IgD-negative memory B cell (primary cell): ENCODE results near the gene SPOCK3. TPM values are rescaled to one million over a fixed set of nuclear protein-coding genes. Genes with fewer than 3 reads are reported as not detected.
"Not testable (repeated sequence)": the region's sequence is repeated elsewhere in the genome, so short reads cannot be mapped to it uniquely, and the experiment has no call there.

Experiments
- H3K27ac Mint-ChIP-seq, 3 donors: one replicate each; pipeline ENCODE4 v1.8.0; 2020 to 2022; ENCODE audit warnings: mild to moderate bottlenecking in 3 of 3, mixed read lengths in 3 of 3, moderate library complexity in 1 of 3
- H3K27me3 Mint-ChIP-seq: one replicate; pipeline ENCODE4 v1.8.0; 2021; ENCODE audit warnings: mixed read lengths
- H3K36me3 Mint-ChIP-seq: one replicate; pipeline ENCODE4 v1.8.0; 2020; ENCODE audit warnings: mild to moderate bottlenecking, mixed read lengths
- H3K4me1 Mint-ChIP-seq, 3 donors: one replicate each; pipeline ENCODE4 v1.8.0; 2020 to 2022; ENCODE audit warnings: mixed read lengths in 3 of 3, mild to moderate bottlenecking in 1 of 3
- H3K4me3 Mint-ChIP-seq, 4 donors: one replicate each; pipeline ENCODE4 v1.8.0; 2020 to 2022; ENCODE audit warnings: mild to moderate bottlenecking in 4 of 4, mixed read lengths in 4 of 4, moderate library complexity in 3 of 4
- H3K9me3 Mint-ChIP-seq, 3 donors: one replicate each; pipeline ENCODE4 v1.8.0; 2020 to 2021; ENCODE audit warnings: mixed read lengths in 3 of 3, mild to moderate bottlenecking in 1 of 3
- polyA plus RNA-seq: library from polyadenylated mRNA; unstranded; fragments of 300-500 nt; fragmentation: Illumina TruSeq; gene quantifications from one replicate; pipeline ENCODE4 v1.2.3, GENCODE V29; 2021

The SPOCK3 gene
- polyA plus RNA-seq: not detected

DNA sequence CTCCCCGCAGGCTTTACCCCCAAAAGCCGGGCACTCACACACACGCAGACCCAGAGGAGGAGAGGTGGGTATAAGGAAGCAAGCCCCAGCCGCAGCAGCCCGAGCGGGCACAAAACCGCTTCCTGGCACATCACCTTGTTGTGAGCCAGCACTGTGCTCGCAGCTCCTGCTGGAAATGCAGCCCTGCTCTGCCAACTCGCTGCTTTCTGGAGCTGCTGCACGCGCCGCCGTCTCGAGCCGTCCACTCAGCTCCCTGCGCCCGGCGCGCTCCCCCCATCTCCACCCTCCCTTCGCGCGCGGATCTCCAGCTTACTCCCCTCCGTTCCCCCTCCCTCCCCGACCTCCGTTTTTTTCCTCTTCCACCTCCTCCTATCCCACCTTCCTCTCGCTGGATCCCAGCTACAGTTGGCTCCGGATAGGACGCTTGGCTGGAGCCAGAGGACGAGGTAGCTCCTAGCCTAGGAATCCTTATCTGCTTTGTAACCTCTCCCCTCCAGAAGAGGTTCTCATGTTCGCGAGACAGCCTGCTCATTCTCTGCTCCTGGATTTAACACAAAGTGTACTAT is at the start of gene SPOCK3:
Gene SPOCK3 (minus strand): TSS at position 179 of the 566 bp plus-strand sequence.
- Mint-ChIP-seq H3K27ac (no peak within 1 kb of the TSS), H3K4me3 (peak within 1 kb of the TSS in 1 of 4 donors; percentile 80), H3K27me3 (peaks cover 21% of the 10 kb centered on the region), H3K9me3 (no peaks in the 10 kb centered on the region), H3K4me1 (peaks cover 0 to 3% (median 0%) of the 10 kb centered on the region in 3 donors), H3K36me3 (no peaks in the 10 kb centered on the region)

DNA sequence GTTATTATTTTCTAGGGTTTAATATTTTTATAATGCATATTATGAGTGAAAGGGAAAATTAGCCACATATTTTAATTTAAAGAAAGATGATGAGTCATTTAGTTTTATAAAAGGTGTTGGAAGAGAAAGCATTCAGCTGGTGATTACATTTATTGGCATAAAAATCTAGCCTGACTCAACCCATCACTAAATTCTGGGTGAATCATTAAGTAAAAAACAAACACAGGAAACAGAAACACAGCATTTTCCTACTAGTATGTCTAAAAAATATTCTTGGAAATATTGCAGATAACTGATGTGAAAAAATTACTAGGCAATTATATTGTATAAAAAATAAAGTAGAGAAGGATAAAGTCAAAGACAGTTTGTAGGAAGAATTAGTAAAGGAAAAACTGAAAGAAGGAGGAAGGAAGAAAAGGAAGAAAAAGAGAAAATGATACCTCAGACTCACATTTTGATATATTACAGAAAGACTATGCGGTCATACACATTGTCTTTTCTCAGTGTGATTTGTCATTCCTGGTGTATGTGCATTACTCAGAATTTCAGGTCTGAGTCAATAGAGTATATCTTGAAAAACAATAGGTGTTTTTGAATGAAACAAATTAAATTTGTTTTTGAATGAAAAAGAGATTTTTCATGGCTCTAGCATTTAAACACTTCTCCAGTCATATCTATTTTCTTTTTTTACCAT is 48.0 kb upstream of the SPOCK3 start:
- Mint-ChIP-seq H3K9me3 (peaks cover 3 to 8% (median 4%) of the 10 kb centered on the region in 3 donors), H3K27ac (no peak overlapping the region), H3K27me3 (no peaks in the 10 kb centered on the region), H3K4me3 (no peak overlapping the region), H3K36me3 (no peaks in the 10 kb centered on the region), H3K4me1 (no peaks in the 10 kb centered on the region)

DNA sequence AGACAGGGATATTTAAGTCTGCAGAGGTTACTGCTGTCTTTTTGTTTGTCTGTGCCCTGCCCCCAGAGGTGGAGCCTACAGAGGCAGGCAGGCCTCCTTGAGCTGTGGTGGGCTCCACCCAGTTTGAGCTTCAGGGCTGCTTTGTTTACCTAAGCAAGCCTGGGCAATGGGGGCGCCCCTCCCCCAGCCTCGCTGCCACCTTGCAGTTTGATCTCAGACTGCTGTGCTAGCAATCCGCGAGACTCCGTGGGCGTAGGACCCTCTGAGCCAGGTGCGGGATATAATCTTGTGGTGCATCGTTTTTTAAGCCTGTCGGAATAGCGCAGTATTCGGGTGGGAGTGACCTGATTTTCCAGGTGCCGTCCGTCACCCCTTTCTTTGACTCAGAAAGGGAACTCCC is 47.3 kb upstream of the SPOCK3 start:
- not testable (repeated sequence) for H3K4me3 Mint-ChIP-seq, H3K27me3 Mint-ChIP-seq, H3K9me3 Mint-ChIP-seq, H3K36me3 Mint-ChIP-seq, H3K27ac Mint-ChIP-seq, H3K4me1 Mint-ChIP-seq

DNA sequence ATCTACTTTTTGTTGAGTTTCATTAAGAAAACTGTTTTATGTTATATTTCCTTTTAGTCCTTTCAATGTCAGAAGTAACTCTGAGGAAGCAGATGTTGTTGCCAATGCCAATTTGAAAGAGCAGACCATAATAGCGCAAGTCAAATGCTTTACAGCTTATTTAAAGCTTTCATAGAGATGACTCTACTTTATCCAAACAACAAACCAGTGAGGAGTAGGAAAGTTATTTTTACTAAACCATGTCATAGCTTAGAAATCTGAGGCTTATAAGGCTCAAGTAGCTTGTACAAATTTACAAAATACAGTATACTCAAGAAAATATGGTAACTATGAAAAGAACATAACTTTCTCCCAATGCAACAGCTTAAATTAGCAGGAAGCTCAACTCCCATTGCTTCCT is 40.1 kb upstream of the SPOCK3 start:
- Mint-ChIP-seq H3K9me3 (peaks cover 0 to 9% (median 4%) of the 10 kb centered on the region in 3 donors), H3K36me3 (no peaks in the 10 kb centered on the region), H3K27me3 (no peaks in the 10 kb centered on the region)

DNA sequence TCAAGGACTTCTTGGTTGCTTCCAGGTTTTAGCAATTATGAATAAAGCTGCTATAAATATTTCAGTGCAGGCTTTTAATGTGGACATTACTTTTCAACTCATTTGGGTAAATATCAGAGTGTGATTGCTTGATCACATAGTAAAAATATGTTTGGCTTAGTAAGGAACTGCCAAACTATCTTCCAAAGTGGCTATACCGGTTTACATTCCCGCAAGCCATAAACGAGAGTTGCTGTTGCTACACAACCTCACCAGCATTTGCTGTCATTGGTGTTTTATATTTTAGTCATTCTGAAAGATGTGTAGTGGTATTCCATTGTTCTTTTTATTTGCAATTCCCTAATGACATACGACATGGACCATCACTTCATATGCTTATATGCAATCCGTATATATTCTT is 30.9 kb upstream of the SPOCK3 start:
- no peaks in the 10 kb centered on the region for H3K27me3 Mint-ChIP-seq
- H3K36me3 Mint-ChIP-seq: no peaks in the 10 kb centered on the region
- H3K4me3 Mint-ChIP-seq: no peak overlapping the region
- H3K9me3 Mint-ChIP-seq: peaks cover 0 to 10% (median 2%) of the 10 kb centered on the region in 3 donors
- H3K4me1 Mint-ChIP-seq: no peaks in the 10 kb centered on the region
- no peak overlapping the region for H3K27ac Mint-ChIP-seq

More for the DNA sequence above, 40.1 kb upstream of the SPOCK3 start:
- H3K4me3 Mint-ChIP-seq: no peak overlapping the region
- no peak overlapping the region for H3K27ac Mint-ChIP-seq
- peaks cover 0 to 1% (median 0%) of the 10 kb centered on the region in 3 donors for H3K4me1 Mint-ChIP-seq

GRCh38 chr4:167248271-167248670 is 14.0 kb upstream of the SPOCK3 start:
- Mint-ChIP-seq H3K9me3 (peaks cover 0 to 7% (median 4%) of the 10 kb centered on the region in 3 donors), H3K4me1 (no peaks in the 10 kb centered on the region), H3K4me3 (no peak overlapping the region), H3K27me3 (no peaks in the 10 kb centered on the region), H3K36me3 (no peaks in the 10 kb centered on the region), H3K27ac (no peak overlapping the region)

GRCh38 chr4:167239627-167240026 is 5.3 kb upstream of the SPOCK3 start:
- Mint-ChIP-seq H3K9me3 (peaks cover 1 to 4% (median 3%) of the 10 kb centered on the region in 3 donors), H3K27me3 (peaks cover 10% of the 10 kb centered on the region), H3K27ac (no peak overlapping the region), H3K36me3 (no peaks in the 10 kb centered on the region), H3K4me3 (no peak overlapping the region), H3K4me1 (peaks cover 0 to 2% (median 0%) of the 10 kb centered on the region in 3 donors)

DNA sequence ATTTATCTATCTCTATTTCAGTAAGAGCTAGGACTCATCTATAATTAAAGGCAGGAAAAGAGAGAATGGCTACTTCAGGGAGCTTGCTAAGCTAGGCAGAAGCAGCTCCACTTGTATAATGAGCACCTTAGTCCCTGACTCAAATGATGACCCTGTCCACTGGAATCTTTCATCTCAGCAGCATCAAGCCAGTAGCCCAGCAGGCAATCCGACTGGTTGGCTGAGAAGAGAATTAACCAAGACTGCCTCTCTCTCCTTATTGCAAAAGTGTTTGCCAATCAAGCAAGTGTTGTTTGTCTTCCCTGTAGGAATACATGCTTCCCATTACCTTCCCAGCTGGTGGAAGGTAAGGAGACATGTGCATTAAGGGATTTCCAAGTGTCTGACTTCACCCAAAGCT is 3.9 kb upstream of the SPOCK3 start:
- H3K36me3 Mint-ChIP-seq: no peaks in the 10 kb centered on the region
- peaks cover 20% of the 10 kb centered on the region for H3K27me3 Mint-ChIP-seq
- H3K27ac Mint-ChIP-seq: no peak overlapping the region
- peaks cover 1 to 4% (median 2%) of the 10 kb centered on the region in 3 donors for H3K9me3 Mint-ChIP-seq
- no peak overlapping the region for H3K4me3 Mint-ChIP-seq
- H3K4me1 Mint-ChIP-seq: peaks cover 0 to 3% (median 0%) of the 10 kb centered on the region in 3 donors

DNA sequence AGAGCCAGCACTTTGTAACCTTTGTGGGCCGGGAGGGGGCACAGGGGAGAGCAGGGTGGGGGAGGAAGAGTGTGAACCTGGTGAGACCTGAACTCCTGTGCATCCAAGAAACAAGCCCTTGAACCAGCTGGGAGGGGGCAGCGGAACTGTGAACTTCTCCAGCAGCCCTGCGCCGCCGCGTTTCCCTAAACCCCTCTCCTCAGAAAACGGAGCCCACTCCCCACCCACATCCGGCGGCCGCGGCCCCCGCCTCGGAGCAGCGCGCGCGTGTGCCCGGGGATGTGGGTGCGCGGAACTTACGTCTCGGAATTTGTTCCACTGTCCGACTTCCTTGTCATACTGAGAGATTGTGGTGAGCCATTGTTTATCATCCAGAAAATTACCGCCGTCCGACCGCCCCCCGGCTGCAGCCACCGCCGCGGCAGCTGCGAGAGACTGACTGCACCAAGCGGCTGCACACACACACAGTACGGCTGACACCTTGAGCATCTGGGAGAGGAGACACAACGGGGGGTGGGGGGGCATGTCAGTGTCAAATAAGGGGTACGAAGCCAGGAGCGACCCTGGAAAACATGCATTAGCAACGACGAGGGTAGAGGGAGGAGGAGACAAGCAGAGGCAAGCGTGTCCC is 494 bp downstream of the SPOCK3 start:
- H3K36me3 Mint-ChIP-seq: no peaks in the 10 kb centered on the region
- H3K27ac Mint-ChIP-seq: no peak overlapping the region
- H3K4me3 Mint-ChIP-seq: peak overlapping the region in 1 of 4 donors; percentile 80
- peaks cover 0 to 3% (median 0%) of the 10 kb centered on the region in 3 donors for H3K4me1 Mint-ChIP-seq
- peaks cover 21% of the 10 kb centered on the region for H3K27me3 Mint-ChIP-seq
- H3K9me3 Mint-ChIP-seq: no peaks in the 10 kb centered on the region

DNA sequence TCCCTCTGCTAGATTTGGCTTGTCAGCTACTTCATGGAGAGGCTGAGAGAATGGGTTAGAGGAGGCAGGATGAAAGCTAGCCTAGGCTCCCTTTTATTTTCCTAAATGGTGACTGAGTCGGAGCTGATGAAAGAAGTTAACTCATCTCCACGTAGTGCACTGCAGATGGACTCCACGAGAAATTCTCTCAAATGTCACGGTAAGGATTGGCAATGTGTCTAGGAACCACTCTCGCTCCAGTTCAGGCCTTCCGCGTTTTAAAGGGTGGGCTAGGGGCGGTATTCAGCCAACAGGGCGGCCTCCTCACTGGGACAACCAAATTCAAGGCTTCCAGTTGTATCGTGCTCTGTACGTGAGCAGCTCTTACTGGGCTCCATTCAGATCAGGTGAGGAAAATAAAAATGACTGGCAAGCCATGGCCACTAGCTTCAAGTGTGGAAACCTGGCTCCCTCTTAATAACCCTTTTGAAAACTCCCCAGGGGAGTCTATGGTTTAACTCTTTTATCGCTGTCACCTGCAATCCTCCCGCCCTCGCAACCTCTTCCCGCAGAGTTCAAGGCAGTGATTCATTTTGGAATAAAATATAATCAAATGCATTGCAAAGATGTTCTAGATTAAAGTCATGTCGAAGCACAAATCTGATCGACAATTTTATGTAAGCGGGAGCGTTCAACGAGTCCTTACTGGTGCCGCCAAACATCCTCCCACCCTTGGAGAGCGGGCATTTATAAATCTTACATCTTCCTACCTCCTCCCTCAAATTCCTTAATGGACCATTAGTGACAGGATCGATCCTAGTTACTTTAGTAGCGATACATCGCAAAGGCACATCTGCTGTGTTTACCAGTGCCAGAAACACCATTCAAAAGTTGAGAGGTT is 1.2 kb downstream of the SPOCK3 start:
- Mint-ChIP-seq H3K36me3 (no peaks in the 10 kb centered on the region), H3K9me3 (no peaks in the 10 kb centered on the region), H3K4me3 (peak overlapping the region in 1 of 4 donors; percentile 80), H3K27me3 (peaks cover 21% of the 10 kb centered on the region), H3K4me1 (peaks cover 0 to 3% (median 0%) of the 10 kb centered on the region in 3 donors), H3K27ac (no peak overlapping the region)

- Mint-ChIP-seq H3K36me3 (no peaks in the 10 kb centered on the region), H3K4me1 (peaks cover 0 to 3% (median 0%) of the 10 kb centered on the region in 3 donors), H3K27me3 (peaks cover 21% of the 10 kb centered on the region), H3K9me3 (peaks cover 0 to 2% (median 0%) of the 10 kb centered on the region in 3 donors), H3K4me3 (no peak overlapping the region), H3K27ac (no peak overlapping the region)
These were observed 3.5 kb downstream of the SPOCK3 start for GRCh38 chr4:167230744-167231143.

- peak overlapping the region in 1 of 4 donors; percentile 22 for H3K4me3 Mint-ChIP-seq
- peaks cover 2% of the 10 kb centered on the region for H3K36me3 Mint-ChIP-seq
- peaks cover 0 to 2% (median 0%) of the 10 kb centered on the region in 3 donors for H3K9me3 Mint-ChIP-seq
- H3K27me3 Mint-ChIP-seq: no peaks in the 10 kb centered on the region
- peaks cover 0 to 7% (median 3%) of the 10 kb centered on the region in 3 donors for H3K4me1 Mint-ChIP-seq
- H3K27ac Mint-ChIP-seq: no peak overlapping the region
These were observed 12.2 kb downstream of the SPOCK3 start for GRCh38 chr4:167222099-167222498.

DNA sequence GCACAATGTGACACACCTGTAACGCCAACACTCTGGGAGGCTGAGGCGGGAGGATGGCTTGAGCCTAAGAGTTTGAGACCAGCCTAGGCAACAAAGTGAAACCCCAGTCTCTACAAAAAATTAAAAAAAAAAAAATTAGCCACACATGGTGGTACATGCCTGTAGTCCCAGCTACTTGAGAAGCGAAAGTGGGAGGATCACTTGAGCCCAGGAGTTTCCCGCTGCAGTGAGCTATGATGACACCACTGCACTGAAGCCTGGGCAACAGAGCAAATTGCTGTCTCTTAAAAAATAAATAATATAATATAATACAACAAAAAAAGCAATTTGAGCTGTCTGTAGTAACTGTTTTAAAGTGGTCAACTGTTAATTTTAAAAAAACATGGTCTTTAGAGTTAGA is 13.2 kb downstream of the SPOCK3 start:
- Mint-ChIP-seq H3K27ac (no peak overlapping the region), H3K4me1 (peaks cover 0 to 7% (median 3%) of the 10 kb centered on the region in 3 donors), H3K27me3 (no peaks in the 10 kb centered on the region), H3K9me3 (peaks cover 0 to 3% (median 0%) of the 10 kb centered on the region in 3 donors), H3K36me3 (peaks cover 2% of the 10 kb centered on the region), H3K4me3 (no peak overlapping the region)

GRCh38 chr4:167218022-167218608 is 16.2 kb downstream of the SPOCK3 start:
- Mint-ChIP-seq H3K9me3 (peaks cover 0 to 9% (median 0%) of the 10 kb centered on the region in 3 donors), H3K4me1 (peaks cover 0 to 7% (median 3%) of the 10 kb centered on the region in 3 donors), H3K36me3 (peaks cover 2% of the 10 kb centered on the region), H3K27me3 (no peaks in the 10 kb centered on the region), H3K27ac (no peak overlapping the region), H3K4me3 (no peak overlapping the region)
